Ammon's horn (tissue), 1 donor: Measurements from ENCODE around the gene ISG20L2.
"Not testable (repeated sequence)": the region's sequence is repeated elsewhere in the genome, so short reads cannot be mapped to it uniquely, and the experiment has no call there.

Experiments
- DNase-seq: peaks from one replicate; pipeline ENCODE4 v3.0.0-alpha.2; 2016; ENCODE audit warnings: low spot score

Gene ISG20L2, protein sequence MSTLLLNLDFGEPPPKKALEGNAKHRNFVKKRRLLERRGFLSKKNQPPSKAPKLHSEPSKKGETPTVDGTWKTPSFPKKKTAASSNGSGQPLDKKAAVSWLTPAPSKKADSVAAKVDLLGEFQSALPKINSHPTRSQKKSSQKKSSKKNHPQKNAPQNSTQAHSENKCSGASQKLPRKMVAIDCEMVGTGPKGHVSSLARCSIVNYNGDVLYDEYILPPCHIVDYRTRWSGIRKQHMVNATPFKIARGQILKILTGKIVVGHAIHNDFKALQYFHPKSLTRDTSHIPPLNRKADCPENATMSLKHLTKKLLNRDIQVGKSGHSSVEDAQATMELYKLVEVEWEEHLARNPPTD

DNA sequence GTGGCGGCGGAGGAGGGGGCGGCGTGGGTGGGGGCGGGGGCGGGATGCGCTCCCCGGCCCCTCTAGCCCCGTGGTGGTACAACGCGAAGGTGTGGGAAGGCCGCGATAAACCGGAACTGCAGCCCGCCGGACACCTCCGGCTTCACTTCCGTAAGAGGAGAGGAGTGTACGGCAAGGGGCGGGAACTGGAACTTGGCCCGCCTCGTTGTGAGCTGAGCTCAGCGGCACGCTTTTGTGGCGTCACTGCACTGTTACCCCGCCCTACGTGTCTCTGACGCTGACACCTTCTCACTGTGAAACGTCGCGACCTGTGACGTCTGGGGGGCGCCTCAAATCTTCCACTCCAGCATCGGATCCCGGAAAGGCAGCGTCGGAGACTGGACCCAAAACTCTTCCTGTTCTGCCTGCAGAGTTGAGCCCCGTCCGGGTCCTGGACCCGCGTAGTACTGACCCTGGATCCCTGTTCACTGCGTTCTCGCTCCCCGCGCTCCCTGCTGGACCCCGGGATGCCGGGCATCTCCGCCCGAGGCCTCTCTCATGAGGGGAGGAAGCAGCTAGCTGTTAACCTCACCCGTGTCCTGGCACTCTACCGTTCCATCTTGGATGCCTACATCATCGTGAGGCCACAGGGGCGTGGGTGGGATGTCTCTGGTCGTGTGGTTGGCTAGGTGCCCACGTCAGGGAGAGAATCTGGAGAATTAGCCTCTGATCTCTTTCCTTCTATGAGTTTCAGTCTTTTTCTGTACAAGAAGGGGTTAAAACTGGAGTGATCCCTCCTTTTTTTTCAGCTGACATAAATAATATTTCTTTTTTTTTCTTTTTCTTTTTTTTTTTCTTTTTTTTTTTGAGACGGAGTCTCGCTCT, at the start of gene ISG20L2:
Gene ISG20L2, minus strand, starts transcription at position 168 of the 864 bp plus-strand sequence. CDS start 1,114 bp downstream, outside the sequence.
- DNase-seq = peak; percentile 98

DNA sequence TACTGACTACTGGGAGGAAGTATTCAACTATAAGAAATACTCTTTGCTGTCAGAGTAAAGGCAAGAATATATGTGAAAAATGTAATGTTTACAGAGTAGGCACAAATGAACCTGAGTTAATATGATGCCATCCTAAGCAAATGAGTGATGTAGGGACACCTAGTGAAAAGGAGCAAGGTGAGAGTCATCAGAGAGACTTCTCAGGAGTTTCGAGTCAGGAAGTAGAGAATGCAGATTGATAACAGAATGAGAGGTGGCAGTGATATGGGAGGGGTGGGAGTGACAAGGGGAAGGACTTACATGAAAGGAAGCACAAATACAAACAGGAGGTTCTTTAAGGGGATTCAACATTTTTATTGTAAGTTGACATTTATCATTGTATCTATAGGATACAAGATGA, 49.0 kb upstream of the ISG20L2 start:
- DNase-seq = no peak

DNA sequence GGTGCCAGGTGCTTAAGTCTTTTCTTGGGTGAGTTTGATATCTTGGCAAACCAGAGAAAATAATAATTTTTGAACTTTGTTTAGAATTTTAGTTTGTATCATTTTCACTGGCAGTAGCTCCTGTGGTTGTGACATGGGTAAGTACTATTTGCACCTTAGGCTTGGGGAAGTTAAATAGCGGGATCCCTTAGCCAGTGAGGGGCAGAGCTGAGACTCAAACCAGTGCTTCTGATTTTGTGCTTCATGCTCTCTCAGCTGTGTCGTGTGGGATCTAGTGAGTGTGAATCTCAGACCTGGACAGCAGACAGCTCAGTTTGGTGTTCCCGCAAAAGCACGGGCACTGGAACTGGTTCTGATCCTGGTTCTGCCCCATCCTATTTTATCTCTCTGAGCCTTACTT, 48.4 kb upstream of the ISG20L2 start:
- DNase-seq = no peak

DNA sequence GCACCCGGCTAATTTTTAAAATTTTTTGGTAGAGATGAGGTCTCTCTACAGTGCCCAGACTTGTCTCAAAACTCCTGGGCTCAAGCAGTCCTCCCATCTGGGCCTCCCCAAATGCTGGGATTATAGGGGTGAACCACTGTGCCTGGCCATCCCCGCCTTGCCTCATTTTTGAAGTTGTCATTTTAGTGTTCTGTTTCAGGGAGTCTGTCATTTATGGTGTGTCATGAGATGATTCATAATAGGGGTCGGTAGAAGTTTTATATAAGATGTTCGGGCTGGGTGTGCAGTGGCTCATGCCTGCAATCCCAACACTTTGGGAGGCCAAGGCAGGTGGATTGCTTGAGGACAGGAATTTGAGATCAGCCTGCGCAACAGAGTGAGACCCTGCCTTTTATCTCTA, 47.2 kb upstream of the ISG20L2 start:
- DNase-seq = no peak

DNA sequence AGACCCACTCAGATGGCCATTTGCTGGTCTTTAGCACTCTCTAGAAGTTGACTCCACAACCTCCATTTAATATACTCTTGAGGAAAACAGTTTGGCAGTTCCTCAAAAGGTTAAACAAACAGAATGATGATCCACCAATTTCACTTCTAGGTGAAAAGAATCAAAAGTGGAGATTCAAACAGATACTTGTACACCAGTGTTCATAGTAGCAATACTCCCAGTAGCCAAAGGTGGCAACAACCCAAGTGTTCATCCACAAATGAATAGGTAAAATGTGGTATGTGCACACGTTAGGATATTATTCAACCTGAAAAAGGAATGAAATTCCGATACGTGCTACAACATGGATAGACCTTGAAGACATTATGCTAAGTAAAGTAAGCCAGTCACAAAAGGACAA, 45.0 kb upstream of the ISG20L2 start:
- DNase-seq = no peak

DNA sequence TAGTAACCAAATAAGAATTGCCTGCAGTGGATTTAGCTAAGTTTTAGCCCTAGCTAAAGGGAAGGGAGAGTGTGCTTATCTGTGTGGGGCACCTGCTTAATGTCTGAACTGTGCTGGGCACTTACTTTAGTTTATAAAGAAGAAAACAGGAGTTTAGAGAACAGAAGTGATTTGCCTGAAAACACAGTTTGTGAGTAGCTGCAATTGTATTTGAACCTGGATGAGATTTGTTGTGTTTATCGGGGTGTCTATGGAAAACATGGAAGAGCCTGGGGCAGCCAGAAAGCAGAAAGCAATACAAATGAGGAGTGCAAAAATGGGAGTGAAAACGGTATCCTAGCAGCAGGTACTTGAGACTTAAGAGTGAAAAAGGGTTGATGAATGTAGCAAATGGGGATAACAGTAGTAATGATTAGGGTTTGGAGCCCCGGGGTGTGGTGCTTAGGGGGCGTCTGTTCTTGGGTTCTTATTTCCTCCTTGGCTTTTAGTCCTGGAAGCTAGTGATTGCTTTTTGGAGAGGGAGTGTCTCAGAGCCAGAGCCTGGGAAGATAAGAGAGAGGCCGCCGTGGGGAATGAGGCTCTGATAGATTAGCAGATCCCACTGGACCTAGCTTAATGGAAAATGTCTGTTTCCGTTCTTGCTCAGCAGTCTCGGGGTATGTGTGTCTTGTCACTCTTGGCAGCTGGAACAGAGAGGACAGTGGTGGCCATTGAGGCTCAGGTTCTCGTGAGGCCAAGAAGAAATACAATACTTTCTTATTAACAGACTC, 44.3 kb upstream of the ISG20L2 start:
- peak; percentile 24 for DNase-seq

DNA sequence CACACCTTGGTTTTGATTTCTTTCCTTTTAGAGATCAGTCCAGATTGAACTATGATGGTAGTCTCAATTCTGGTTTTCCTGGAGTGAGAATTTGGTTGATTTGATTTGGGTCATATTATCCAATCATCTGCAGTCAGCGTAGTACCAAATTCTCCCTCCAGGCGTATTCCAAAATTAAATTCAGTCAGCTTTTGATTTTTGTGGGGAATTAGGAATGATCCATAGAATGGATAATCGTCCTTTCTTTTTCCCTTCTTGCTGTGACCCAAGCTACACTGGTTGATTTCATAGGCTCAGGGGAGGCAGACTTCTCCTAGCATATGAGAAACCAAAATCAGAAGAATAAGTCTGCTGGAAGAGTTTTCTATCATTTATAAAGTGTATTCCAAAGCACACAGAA, 43.7 kb upstream of the ISG20L2 start:
- no peak for DNase-seq

DNA sequence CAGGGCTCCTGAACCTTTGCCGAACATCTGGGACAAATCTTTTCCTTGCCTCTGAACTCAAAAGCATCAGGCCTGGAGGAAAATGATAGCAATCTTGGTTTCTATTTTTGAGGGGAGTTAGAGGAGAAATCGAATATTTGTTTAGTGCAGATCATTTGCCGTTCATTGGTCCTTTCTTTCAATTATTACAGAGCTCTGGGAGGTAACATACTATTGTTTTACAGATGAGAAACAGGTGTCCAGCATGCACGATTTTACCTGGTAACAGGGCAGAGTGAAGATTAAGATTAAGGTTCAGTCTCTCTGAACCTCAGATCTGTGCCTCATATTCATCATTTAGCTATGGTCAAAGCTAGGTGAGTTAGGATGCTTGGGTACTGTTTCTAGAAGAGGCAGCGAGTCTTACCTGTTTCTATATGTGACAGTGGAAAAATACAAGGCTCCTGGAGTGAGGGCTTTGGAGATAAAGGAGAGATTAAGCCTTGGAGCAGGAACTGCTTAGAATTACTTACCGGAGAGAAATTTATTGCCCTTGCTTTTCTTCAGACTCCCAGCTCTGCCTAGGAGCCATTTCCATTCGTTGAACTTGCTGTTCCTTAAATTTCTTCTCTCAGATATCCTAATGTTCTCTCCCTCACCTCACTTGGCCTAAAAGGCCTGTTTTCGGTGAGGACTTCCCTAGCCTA, 40.2 kb upstream of the ISG20L2 start:
- no peak for DNase-seq

DNA sequence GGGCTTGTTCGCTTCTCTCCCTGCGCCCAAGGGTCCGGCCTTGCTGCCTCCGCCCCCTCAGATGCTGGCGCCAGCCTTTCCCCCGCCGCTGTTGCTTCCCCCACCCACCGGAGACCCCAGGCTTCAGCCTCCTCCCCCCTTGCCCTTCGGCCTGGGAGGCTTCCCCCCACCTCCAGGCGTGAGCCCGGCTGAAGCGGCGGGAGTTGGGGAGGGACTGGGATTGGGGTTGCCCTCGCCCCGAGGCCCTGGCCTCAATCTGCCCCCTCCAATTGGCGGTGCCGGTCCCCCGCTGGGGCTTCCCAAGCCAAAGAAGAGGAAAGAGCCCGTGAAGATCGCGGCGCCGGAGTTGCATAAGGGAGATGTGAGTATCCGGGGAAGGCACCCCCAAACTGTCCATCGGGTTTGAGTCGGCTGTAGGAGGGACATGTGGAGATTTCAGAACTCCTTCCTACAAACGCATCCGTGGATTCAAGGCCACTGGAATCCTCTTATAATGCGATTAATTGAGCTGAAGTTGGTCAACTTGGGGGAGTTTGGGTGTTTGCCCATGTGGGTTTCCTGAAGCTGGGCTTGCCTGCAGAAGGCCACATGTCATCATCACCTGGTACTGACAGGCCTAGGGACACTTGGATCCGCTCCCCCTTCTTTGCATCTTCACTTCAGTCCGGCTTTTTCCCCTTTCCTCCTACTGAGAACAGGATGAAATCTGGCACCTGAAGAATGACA, 39.5 kb upstream of the ISG20L2 start:
- DNase-seq = peak; percentile 33

DNA sequence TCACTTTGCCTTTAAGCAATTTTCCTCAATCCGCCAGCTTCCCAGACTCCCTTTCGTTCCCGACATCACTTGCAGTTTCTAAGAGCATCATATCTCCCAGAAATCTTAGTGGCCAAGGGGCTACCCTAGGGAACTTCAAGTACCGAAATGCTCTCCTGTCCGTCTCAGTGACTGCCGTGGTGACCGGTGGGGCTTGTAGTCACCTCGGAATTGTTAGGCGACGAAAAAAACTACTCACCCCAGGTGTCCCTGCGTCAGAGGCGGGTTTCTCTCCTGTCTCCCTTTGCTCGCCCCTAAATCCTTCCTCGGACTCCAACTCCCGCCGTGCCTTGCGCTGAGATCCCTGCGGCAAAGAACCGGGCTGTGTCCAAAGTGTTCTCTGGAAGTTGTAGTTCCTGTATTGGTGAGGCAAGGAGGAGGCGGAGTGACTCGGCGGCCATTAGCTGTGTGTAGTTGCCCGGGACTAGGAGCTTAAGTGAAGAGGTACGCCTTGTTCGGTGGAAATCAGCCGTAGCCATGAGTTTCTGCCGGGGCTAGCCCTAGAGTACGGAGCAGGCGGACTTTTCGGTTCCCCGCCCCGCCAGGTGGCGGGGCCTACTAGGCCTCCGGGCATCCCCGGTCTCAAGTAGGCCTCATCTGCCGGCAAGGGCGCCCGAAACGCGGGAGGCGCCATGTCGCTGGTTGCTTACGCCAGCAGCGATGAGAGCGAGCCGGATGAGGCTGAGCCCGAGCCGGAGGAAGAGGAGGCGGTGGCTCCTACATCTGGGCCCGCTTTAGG, 38.7 kb upstream of the ISG20L2 start, which contains the start of gene PRCC:
Gene PRCC, plus strand, starts transcription at position 435 of the 778 bp plus-strand sequence. Its CDS starts 237 bp downstream, at position 672.
- DNase-seq = peak; percentile 100

DNA sequence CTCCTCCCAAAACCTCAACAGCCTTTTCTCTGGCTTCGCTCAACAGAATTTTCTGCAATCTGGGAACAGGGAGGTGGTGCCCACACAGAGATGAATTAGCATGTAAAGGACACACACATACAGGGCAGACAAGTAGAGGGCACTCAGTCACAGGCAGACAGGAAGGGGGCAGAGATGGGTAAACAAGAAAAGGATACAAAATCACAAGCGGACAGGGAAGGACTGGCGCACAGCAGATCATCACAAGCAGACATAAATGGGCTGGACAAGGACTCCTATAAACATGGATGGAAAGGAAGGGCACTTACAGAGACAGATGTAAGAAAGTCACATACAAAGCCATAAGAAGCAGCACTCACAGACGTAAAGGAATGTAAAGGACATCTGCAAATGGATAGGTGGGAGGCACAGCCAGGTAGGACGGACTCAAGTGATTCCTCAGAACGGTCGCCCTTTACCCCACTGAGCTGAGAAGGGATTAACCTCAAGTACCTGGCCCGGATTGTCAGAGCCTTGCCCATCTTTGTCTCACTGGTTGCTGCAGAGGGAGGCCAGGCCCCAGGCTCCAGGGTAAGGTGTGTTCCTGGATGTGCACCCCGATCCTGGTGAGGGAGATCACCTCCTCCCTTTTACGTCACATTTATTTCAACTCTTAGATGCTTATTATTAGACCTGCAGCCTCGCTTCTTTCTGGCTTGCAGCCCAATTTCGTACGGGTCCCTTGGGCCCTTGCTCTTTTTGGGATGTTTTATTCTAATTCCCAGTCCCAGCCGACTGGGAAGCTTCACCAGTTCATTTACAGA, 37.9 kb upstream of the ISG20L2 start:
- DNase-seq = peak; percentile 40

DNA sequence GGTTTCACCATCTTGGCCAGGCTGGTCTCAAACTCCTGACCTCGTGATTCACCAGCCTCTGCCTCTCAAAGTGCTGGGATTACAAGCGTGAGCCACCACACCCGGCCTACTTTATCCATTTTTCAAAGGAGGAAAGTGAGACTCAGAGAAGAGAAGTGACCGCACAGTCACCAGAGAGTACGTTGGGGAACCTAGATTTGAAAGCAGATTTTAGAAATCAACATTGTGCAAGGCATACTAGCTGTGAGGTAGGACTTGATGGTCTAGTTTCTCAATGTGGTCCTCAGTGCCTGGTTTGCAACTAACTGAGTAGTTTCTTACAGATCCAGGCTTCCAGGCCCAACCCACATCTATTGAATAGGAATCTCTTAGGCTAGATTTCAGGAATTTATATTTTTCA, 37.1 kb upstream of the ISG20L2 start:
- DNase-seq = no peak

DNA sequence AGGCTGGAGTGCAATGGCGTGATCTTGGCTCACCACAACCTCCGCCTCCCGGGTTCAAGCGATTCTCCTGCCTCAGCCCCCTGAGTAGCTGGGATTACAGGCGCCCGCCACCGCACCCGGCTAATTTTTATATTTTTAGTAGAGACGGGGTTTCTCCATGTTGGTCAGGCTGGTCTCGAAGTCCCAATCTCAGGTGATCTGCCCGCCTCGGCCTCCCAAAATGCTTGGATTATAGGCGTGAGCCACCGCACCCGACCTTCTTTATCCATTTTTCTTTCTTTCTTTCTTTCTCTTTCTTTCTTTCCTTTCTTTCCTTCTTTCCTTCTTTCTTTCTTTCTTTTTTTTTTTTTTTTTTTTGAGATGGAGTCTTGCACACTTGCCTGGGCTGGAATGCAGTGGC, 36.6 kb upstream of the ISG20L2 start:
- DNase-seq = not testable (repeated sequence)

DNA sequence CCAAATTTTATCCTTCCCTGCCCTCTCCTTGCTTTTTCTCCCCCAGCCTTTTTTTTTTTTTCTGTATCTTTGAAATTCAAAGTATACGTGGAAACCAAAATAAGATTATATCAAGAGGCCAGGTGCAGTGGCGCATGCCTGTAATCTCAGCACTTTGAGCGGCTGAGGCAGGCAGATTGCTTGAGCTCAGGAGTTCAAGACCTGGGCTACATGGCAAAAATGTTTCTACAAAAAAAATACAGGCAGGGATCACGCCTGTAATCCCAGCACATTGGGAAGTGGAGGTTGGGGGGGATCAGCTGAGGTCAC, 32.2 kb upstream of the ISG20L2 start:
- no peak for DNase-seq

DNA sequence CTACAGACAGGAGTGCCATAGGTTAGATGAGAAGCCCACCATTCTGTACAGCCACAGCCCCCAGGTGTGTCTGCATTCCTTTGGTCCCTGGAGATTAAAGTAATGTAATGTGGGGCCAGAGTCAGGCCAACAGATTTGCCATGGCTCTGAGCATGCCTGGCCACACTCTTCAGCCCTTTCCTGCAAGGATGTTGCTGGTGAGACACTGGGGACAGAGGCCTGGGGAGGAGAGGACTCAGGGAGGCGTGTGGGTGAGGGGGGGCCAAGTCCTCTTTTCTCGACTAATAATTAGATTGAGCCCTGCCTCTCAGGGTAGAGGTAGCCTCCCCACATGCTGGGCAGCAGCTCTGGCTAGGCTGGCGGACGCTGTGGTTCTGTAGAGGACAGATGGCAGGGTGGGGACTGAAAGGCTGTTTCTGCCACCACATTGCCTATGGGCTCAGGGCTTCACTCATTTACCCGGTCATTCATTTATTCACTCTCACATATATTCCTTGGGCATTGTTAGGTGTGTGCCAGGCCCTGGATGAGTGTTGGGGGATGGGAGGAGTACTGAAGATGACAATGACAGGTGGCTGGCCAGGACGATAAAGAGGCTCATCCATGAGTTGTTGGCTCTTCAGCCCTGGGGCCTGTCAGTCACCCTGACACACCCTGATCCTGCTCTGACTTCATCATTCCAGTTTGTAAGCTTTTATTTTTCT, 31.7 kb upstream of the ISG20L2 start:
- DNase-seq = no peak

DNA sequence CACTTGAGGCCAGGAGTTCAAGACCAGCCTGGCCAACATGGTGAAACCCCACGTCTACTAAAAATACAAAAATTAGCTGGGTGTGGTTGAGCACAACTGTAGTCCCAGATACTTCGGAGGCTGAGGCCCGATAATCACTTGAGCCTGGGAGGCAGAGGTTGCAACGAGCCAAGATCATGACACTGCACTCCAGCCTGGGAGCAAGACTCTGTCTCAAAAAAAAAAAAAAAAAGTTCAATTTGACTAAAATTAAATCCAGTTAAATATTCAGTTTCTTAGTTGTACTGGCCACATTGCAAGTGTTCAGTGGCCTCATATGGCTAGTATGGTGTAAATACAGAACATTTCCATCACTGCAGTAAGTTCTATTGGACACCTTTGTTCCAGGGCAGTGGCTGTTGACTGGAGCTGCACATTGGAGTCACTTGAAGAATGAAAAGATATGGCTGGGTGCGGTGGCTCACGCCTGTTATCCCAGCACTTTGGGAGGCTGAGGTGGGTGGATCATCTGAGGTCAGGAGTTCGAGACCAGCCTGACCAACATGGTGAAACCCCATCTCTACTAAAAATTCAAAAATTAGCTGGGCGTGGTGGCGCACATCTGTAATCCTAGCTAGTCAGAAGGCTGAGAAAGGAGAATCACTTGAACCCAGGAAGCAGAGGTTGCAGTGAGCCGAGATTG, 29.1 kb upstream of the ISG20L2 start:
- not testable (repeated sequence) for DNase-seq

DNA sequence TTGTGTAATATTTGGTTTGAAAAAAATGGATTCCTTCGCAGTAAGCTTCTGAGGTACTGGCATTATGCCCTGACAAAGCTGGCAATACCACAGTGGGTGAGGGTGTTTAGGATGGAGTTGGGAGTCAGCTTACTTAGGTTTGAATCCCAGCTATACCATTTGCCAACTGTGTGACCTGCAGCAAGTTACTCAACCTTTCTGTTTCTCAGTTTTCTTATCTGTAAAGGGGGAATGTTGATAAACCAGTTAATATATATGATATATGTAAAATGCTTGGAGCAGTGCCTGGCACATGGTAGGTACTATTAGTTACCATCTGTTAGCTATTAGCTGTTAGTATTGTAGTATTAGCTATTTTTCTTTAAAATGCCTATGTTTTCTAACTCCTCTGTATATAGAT, 27.8 kb upstream of the ISG20L2 start:
- no peak for DNase-seq

DNA sequence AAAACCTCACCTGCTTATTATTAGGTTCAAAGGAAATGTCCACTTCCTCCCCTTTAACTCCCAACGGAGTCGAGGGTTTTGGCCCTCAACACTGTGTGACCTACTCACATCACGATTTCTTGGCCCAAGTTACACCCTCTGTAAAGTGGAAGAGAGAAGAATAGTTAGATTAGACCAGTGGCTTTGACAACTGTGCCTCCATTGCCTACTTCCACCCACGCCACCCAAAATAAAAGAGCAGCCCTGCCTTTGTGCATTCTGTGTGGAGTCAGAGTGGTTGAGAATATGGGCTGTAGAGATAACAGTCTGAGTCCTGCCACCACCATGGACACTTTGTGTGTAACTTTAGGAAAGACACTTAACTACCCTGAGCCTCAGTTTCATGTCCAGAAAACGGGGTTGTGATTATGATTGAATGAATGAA, 27.0 kb upstream of the ISG20L2 start:
- DNase-seq = no peak
